Heart left ventricle (tissue), 16 donors: ENCODE results near the gene RBM47. TPM values are rescaled to one million over a fixed set of nuclear protein-coding genes. Genes with fewer than 3 reads are reported as not detected.

Experiments used
- ATAC-seq, 4 donors: fragments of 200-7000 bp; cut with Tn5 transposase; one replicate each; pipeline ENCODE4 v1.9.1; 2020 to 2022; ENCODE audit warnings: moderate library complexity in 4 of 4, mild to moderate bottlenecking in 3 of 4, moderate number of reproducible peaks in 1 of 4
- DNase-seq, 5 donors: peaks; one replicate each; pipeline ENCODE4 v3.0.0-alpha.2; 2020
- H3K27ac ChIP-seq, 12 donors: fragments of 200-600 bp; sonication (generic) in 4 of 12; one replicate each; pipeline versions ENCODE4 v1.5.0 to v1.8.0; 2016 to 2022; ENCODE audit warnings: mild to moderate bottlenecking in 2 of 12
- H3K27me3 ChIP-seq, 9 donors: fragments of 200-600 bp; sonication (generic) in 2 of 9; one replicate each; pipeline versions ENCODE4 v1.5.1 to v1.8.0; 2016 to 2022; ENCODE audit warnings: mild to moderate bottlenecking in 3 of 9
- H3K36me3 ChIP-seq, 9 donors: fragments of 200-600 bp; sonication (generic) in 2 of 9; one replicate each; pipeline versions ENCODE4 v1.5.0 to v1.8.0; 2018 to 2022; ENCODE audit warnings: mild to moderate bottlenecking in 2 of 9
- H3K4me1 ChIP-seq, 12 donors: fragments of 200-600 bp; sonication (generic) in 4 of 12; one replicate each; pipeline versions ENCODE4 v1.5.0 to v1.8.0; 2016 to 2022; ENCODE audit warnings: mild to moderate bottlenecking in 3 of 12
- H3K4me3 ChIP-seq, 12 donors: fragments of 200-600 bp; sonication (generic) in 4 of 12; one replicate each; pipeline versions ENCODE4 v1.5.0 to v1.8.0; 2017 to 2022; ENCODE audit warnings: mild to moderate bottlenecking in 9 of 12, moderate library complexity in 4 of 12
- H3K9me3 ChIP-seq, 12 donors: fragments of 200-600 bp; sonication (generic) in 4 of 12; one replicate each; pipeline versions ENCODE4 v1.5.0 to v1.8.0; 2016 to 2022; ENCODE audit warnings: mild to moderate bottlenecking in 1 of 12
- POLR2A ChIP-seq, 2 donors: fragments of 450-650 bp; IDR thresholded peaks; one replicate each; pipeline ENCODE4 v1.6.1; 2017; ENCODE audit warnings: antibody characterized with exemption in 2 of 2, mild to moderate bottlenecking in 2 of 2, moderate library complexity in 2 of 2
- WGBS, 4 donors: extraction: QIAGEN DNeasy Blood & Tissue Kit in 2 of 4; methylation state at CpG; one replicate each; pipeline versions ENCODE4 v1.1.5 to v1.1.7; 2013 to 2018; 5-methylcytosine and 5-hydroxymethylcytosine counted together
- intact Hi-C, 10 donors: fragments of 100-400 bp; cut with DNase I; formaldehyde crosslinking; loops; one replicate each; pipeline versions ENCODE4 v1.11.1 to v1.14.2; 2022
- polyA plus RNA-seq, 2 donors: library from polyadenylated mRNA; stranded (reverse); fragments of 200-250 nt; gene quantifications; one replicate each; pipeline ENCODE4 v1.2.3, GENCODE V29; 2013
- total RNA-seq, 9 donors: library from RNA; depleted of rRNA in 2 of 9; stranded (reverse); fragments of >200 nt in 2 of 9; fragmentation: NEBNext Ultra II Directional in 3 of 9; extraction: Animal tissue kit (Norgen Biotek cat#: 25700) in 3 of 9; gene quantifications; one replicate each; pipeline versions ENCODE4 v1.1.0 to v1.2.4, GENCODE V29; 2016 to 2023
- TF ChIP-seq, protein P1 (sequence below), 12 donors: fragments of 200-600 bp; sonication (generic) in 4 of 12; IDR thresholded peaks; one replicate each; pipeline versions ENCODE4 v1.5.0 to v1.8.0; 2018 to 2022; ENCODE audit warnings: antibody characterized with exemption in 12 of 12, mild to moderate bottlenecking in 5 of 12
- donor health status: ischemic (EF 13 %, LVEDD 7.1; RV severe dilation, severe dysfunction).
- donor health status: healthy with polysubstance abuse.
- donor health status: DM: no; HTN: yes; CAD: no.
- donor health status: DM: no; HTN: no; CAD: no.
- donor health status: ischemic (EF 25% LVEDD 6.9; RV normal size, moderate dysfunction).
- donor health status: ischemic (EF 25% LVEDD 5.7; RV mildly dilated, moderate dysfunction).
- donor health status: healthy.
- donor health status: DM: yes; HTN: yes; CAD: no.
- donor health status: ischemic (EF 35%, LVEDD 5.7; RV mildly dilated, moderate dysfunction).
- donor health status: nonischemic (EF 11% LVEDD 7.7; RV severe dilation, severe dysfunction).
- donor health status: DM: yes; HTN: yes; CAD: no.
- donor health status: PGD.
- donor health status: ischemic (EF 29% LVEDD 5.4; RV normal size, mild dysfunction).
- donor health status: nonischemic (EF 23%, LVEDD 6.1; RV moderate dilation, normal function).

The RBM47 gene
- total and polyA plus RNA-seq, 11 donors = 0.50 to 29.9 (median 3.5) TPM

- Histone ChIP-seq H3K4me3 (peak overlapping the region in 1 of 12 donors; percentile 63), H3K4me1 (peaks cover 0 to 36% (median 3%) of the 10 kb centered on the region in 12 donors), H3K27me3 (peaks cover 0 to 38% (median 7%) of the 10 kb centered on the region in 9 donors), H3K36me3 (no peaks in the 10 kb centered on the region), H3K9me3 (no peaks in the 10 kb centered on the region), H3K27ac (peak overlapping the region in 1 of 12 donors; percentile 96)
- 35 to 56% (median 45%) methylated on average over 10 of the region's 10 CpGs for WGBS, 4 donors
- ATAC-seq = no peak
- no peak for TF ChIP-seq POLR2A (IDR thresholded peaks at IDR 0.05)
- TF ChIP-seq, protein P1, sequence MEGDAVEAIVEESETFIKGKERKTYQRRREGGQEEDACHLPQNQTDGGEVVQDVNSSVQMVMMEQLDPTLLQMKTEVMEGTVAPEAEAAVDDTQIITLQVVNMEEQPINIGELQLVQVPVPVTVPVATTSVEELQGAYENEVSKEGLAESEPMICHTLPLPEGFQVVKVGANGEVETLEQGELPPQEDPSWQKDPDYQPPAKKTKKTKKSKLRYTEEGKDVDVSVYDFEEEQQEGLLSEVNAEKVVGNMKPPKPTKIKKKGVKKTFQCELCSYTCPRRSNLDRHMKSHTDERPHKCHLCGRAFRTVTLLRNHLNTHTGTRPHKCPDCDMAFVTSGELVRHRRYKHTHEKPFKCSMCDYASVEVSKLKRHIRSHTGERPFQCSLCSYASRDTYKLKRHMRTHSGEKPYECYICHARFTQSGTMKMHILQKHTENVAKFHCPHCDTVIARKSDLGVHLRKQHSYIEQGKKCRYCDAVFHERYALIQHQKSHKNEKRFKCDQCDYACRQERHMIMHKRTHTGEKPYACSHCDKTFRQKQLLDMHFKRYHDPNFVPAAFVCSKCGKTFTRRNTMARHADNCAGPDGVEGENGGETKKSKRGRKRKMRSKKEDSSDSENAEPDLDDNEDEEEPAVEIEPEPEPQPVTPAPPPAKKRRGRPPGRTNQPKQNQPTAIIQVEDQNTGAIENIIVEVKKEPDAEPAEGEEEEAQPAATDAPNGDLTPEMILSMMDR (IDR thresholded peaks at IDR 0.05) = no peak
- DNase-seq = no peak
- intact Hi-C loops = no loop called here
These were observed 3.3 kb downstream of the RBM47 start for GRCh38 chr4:40626183-40626990.

DNA sequence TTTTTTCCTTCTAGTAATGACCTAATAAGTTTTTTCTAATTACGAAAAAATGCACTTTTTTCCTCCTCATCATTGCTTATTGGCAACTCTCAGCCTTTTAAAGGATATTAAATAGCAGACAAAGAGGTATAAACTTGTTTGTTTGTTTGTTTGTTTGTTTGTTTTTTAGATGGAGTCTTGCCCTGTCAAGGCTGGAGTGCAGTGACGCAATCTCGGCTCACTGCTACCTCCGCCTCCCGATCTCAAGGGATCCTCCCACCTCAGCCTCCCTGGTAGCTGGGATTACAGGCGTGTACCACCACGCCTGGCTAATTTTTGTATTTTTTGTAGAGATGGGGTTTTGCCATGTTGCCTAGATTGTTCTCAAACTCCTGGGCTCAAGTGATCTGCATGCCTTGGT is 6.0 kb downstream of the RBM47 start:
- no peak for DNase-seq
- Histone ChIP-seq H3K4me1 (peaks cover 0 to 42% (median 0%) of the 10 kb centered on the region in 12 donors), H3K27me3 (peaks cover 0 to 38% (median 7%) of the 10 kb centered on the region in 9 donors), H3K36me3 (no peaks in the 10 kb centered on the region), H3K9me3 (no peaks in the 10 kb centered on the region), H3K4me3 (no peak overlapping the region), H3K27ac (no peak overlapping the region)
- 87 to 94% (median 93%) methylated on average over 7 of the region's 7 CpGs for WGBS, 4 donors
- TF ChIP-seq, protein P1 (IDR thresholded peaks at IDR 0.05) = no peak
- TF ChIP-seq POLR2A (IDR thresholded peaks at IDR 0.05) = no peak
- ATAC-seq = no peak
- intact Hi-C loops = no loop called here

- intact Hi-C loops = no loop called here
- Histone ChIP-seq H3K36me3 (no peaks in the 10 kb centered on the region), H3K4me3 (no peak overlapping the region), H3K9me3 (no peaks in the 10 kb centered on the region), H3K27ac (peak overlapping the region in 1 of 12 donors; percentile 70), H3K4me1 (peaks cover 0 to 47% (median 0%) of the 10 kb centered on the region in 12 donors), H3K27me3 (peaks cover 0 to 32% (median 7%) of the 10 kb centered on the region in 9 donors)
- ATAC-seq (no peak), DNase-seq (no peak)
- 68 to 80% (median 75%) methylated on average over 6 of the region's 6 CpGs for WGBS, 4 donors
- no peak for TF ChIP-seq POLR2A (IDR thresholded peaks at IDR 0.05)
- TF ChIP-seq, protein P1 (IDR thresholded peaks at IDR 0.05) = no peak
These were observed 6.8 kb downstream of the RBM47 start for GRCh38 chr4:40622913-40623312.
